ENCODE data around the gene ZNF155. TPM values are rescaled to one million over a fixed set of nuclear protein-coding genes. Genes with fewer than 3 reads are reported as not detected.
A peak's percentile ranks its signal among the peaks of the same experiment; 100 is the strongest.

ZNF155 gene
- total RNA-seq (10 to 100 TPM in 5 of 7 donors, 1 to 10 TPM in 2; 9.7 to 18.2 (median 11.8) TPM), polyA plus RNA-seq (1 to 10 TPM; 5.1 to 6.1 (median 5.3) TPM)
- long read RNA-seq, donor 1 = 0 reads
- long read RNA-seq, donor 2, partial matches to known transcripts = 0 of 1 reads
- long read RNA-seq, donor 2, other reads (novel, unspliced or antisense) = 0 of 1 reads

- H3K9me3 ChIP-seq = peaks cover 0 to 52% (median 28%) of the 10 kb centered on the region in 8 donors
- peak within 1 kb of the TSS; percentile 57 to 87 (median 68) for H3K4me3 ChIP-seq
- peak; percentile 91 for DNase-seq
- H3K36me3 ChIP-seq = peaks cover 0 to 24% (median 10%) of the 10 kb centered on the region in 6 donors
- peak within 1 kb of the TSS in 7 of 8 donors; percentile 56 to 88 (median 86) for H3K27ac ChIP-seq
- H3K27me3 ChIP-seq (replicated peaks in 1 of 7) = no peaks in the 10 kb centered on the region
- H3K4me1 ChIP-seq = peaks cover 6 to 26% (median 21%) of the 10 kb centered on the region in 6 donors
- 1% methylated on average over 39 to 40 of the region's 40 CpGs for WGBS, 5 donors
- intact Hi-C loops (cut with DNase I; ENCODE audit: low total_unique reads) = loop anchor here (10.0 kb wide), 1 partner anchor 49 kb away; the partner anchor contains the start of gene ZNF45
- TF ChIP-seq POLR2AphosphoS5 (IDR thresholded peaks at IDR 0.05) (peak; percentile 40 to 86 (median 76)), CTCF (IDR thresholded peaks at IDR 0.05 in 8 of 11, conservative IDR thresholded peaks at IDR 0.05 in 3 of 11) (no peak)
Measured at GRCh38 chr19:43983912-43984686, at the start of gene ZNF155. TSS of gene ZNF155 (plus strand) at chr19:43984188. CDS start at chr19:43988544, 4,356 bp downstream.

GRCh38 chr19:43934985-43935708 is 48.8 kb upstream of the ZNF155 start, which contains the start of gene ZNF45:
TSS of gene ZNF45 (minus strand) at chr19:43935282. CDS start at chr19:43922185, 13,097 bp downstream.
- Histone ChIP-seq H3K27ac (peak within 1 kb of the TSS; percentile 57 to 90 (median 86)), H3K27me3 (replicated peaks in 1 of 7) (no peaks in the 10 kb centered on the region), H3K4me3 (peak within 1 kb of the TSS; percentile 55 to 74 (median 67)), H3K9me3 (peaks cover 0 to 17% (median 11%) of the 10 kb centered on the region in 8 donors), H3K4me1 (peaks cover 6 to 35% (median 24%) of the 10 kb centered on the region in 6 donors), H3K36me3 (peaks cover 11 to 34% (median 27%) of the 10 kb centered on the region in 6 donors)
- DNase-seq = peak; percentile 95
- TF ChIP-seq CTCF (IDR thresholded peaks at IDR 0.05 in 8 of 11, conservative IDR thresholded peaks at IDR 0.05 in 3 of 11) = no peak
- TF ChIP-seq POLR2A (IDR thresholded peaks at IDR 0.05) = no peak
- peak; percentile 82 to 84 (median 83) for TF ChIP-seq POLR2AphosphoS5 (IDR thresholded peaks at IDR 0.05)
- intact Hi-C loops (cut with DNase I; ENCODE audit: low total_unique reads) = loop anchor here (10.0 kb wide), 1 partner anchor 50 kb away; the partner anchor contains the start of gene ZNF155
- 0 to 1% (median 0%) methylated on average over 25 to 42 of the region's 42 CpGs for WGBS, 5 donors

GRCh38 chr19:43936188-43936587 is 47.8 kb upstream of the ZNF155 start:
- DNase-seq = no peak
- Histone ChIP-seq H3K9me3 (peaks cover 0 to 25% (median 12%) of the 10 kb centered on the region in 8 donors), H3K27me3 (replicated peaks in 1 of 7) (no peaks in the 10 kb centered on the region), H3K4me1 (peaks cover 6 to 35% (median 24%) of the 10 kb centered on the region in 6 donors), H3K36me3 (peaks cover 1 to 24% (median 16%) of the 10 kb centered on the region in 6 donors), H3K4me3 (no peak overlapping the region), H3K27ac (no peak overlapping the region)
- TF ChIP-seq POLR2AphosphoS5 (IDR thresholded peaks at IDR 0.05) (no peak), POLR2A (IDR thresholded peaks at IDR 0.05) (no peak), CTCF (IDR thresholded peaks at IDR 0.05 in 8 of 11, conservative IDR thresholded peaks at IDR 0.05 in 3 of 11) (no peak)
- WGBS, 5 donors = 84 to 94% (median 86%) methylated on average over 5 of the region's 5 CpGs
- intact Hi-C loops (cut with DNase I; ENCODE audit: low total_unique reads) = loop anchor here (10.0 kb wide), 1 partner anchor 49 kb away; the partner anchor contains the start of gene ZNF155

Measured in spleen (tissue), 13 donors.